ENCODE measurements around the gene RALGAPB.

DNA sequence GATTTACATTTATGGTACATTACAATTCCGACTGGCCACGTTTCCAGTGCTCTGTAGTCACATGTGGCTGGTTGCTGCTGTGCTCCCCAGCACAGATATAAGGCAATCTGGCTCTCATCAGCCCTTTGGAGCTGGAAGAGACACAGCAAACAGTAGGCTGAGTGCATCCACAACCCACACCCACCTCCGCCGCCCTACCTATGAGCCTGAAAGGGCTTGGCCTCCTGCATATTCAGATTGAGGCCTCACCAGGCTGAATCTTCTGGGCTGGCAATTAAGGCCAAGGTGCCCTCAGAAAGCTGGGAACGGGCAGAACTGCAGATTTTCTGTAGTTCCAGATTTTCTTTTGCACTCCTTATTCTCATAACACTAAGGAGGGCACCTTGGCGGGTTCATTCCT is 34.8 kb upstream of the RALGAPB start:
- TF ChIP-seq EP300 (IDR thresholded peaks at IDR 0.05; ENCODE audit: low read depth) (no peak), POLR2AphosphoS5 (IDR thresholded peaks at IDR 0.05) (no peak), POLR2A (IDR thresholded peaks at IDR 0.05) (no peak)
- TF ChIP-seq, protein P1, sequence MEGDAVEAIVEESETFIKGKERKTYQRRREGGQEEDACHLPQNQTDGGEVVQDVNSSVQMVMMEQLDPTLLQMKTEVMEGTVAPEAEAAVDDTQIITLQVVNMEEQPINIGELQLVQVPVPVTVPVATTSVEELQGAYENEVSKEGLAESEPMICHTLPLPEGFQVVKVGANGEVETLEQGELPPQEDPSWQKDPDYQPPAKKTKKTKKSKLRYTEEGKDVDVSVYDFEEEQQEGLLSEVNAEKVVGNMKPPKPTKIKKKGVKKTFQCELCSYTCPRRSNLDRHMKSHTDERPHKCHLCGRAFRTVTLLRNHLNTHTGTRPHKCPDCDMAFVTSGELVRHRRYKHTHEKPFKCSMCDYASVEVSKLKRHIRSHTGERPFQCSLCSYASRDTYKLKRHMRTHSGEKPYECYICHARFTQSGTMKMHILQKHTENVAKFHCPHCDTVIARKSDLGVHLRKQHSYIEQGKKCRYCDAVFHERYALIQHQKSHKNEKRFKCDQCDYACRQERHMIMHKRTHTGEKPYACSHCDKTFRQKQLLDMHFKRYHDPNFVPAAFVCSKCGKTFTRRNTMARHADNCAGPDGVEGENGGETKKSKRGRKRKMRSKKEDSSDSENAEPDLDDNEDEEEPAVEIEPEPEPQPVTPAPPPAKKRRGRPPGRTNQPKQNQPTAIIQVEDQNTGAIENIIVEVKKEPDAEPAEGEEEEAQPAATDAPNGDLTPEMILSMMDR (IDR thresholded peaks at IDR 0.05): no peak
